Body of pancreas (tissue), 4 donors: ENCODE measurements around the gene TNIK. TPM values are rescaled to one million over a fixed set of nuclear protein-coding genes. Genes with fewer than 3 reads are reported as not detected.

Experiments
- ATAC-seq: fragments of 150-250 bp; one replicate; pipeline ENCODE4 v1.9.1; 2016
- DNase-seq, 4 donors: peaks; one replicate each; pipeline ENCODE4 v3.0.0-alpha.2; 2019
- H3K27ac ChIP-seq, 4 donors: fragments of 200-600 bp; sonication (generic); 1 replicate in 3 of 4; 2 replicates in 1 of 4; pipeline versions ENCODE4 v1.5.1 to v1.6.1; 2016 to 2019; ENCODE audit warnings: mild to moderate bottlenecking in 1 of 4, mixed read lengths in 1 of 4, moderate library complexity in 1 of 4
- H3K27me3 ChIP-seq, 2 donors: fragments of 200-600 bp; sonication (generic); one replicate each; pipeline ENCODE4 v1.6.0; 2016; ENCODE audit warnings: mild to moderate bottlenecking in 1 of 2
- H3K36me3 ChIP-seq, 2 donors: fragments of 200-600 bp; sonication (generic); replicated peaks in 1 of 2; 2 replicates each; pipeline ENCODE4 v1.5.1; 2016; ENCODE audit warnings: low read depth in 2 of 2; ENCODE audit not compliant: insufficient read depth in 1 of 2
- H3K4me1 ChIP-seq: fragments of 200-600 bp; sonication (generic); one replicate; pipeline ENCODE4 v1.6.0; 2016
- H3K4me3 ChIP-seq, 2 donors: fragments of 200-600 bp; sonication (generic); 1 replicate in 1 of 2; 2 replicates in 1 of 2; pipeline ENCODE4 v1.5.1; 2016 to 2019
- H3K9me3 ChIP-seq, 3 donors: fragments of 200-600 bp; sonication (generic); 1 replicate in 2 of 3; 2 replicates in 1 of 3; pipeline ENCODE4 v1.5.1; 2016
- POLR2A ChIP-seq, 3 donors: fragments of 450-650 bp; IDR thresholded peaks; one replicate each; pipeline ENCODE4 v1.6.1; 2016; ENCODE audit warnings: antibody characterized with exemption in 3 of 3, mild to moderate bottlenecking in 2 of 3
- WGBS, 2 donors: methylation state at CpG; one replicate each; pipeline ENCODE4 v1.1.5; 2017; 5-methylcytosine and 5-hydroxymethylcytosine counted together
- intact Hi-C: fragments of 100-400 bp; cut with DNase I; formaldehyde crosslinking; loops from one replicate; pipeline ENCODE4 v1.15.1; 2023
- total RNA-seq, 2 donors: library from RNA; depleted of rRNA; stranded (reverse); fragments of >200 nt; gene quantifications; one replicate each; pipeline ENCODE4 v1.1.0, GENCODE V29; 2016
- TF ChIP-seq, protein P1 (sequence below), 7 experiments: fragments of 450-650 bp in 4 of 7; fragments of 200-600 bp in 3 of 7; sonication (generic) in 3 of 7; IDR thresholded peaks; one replicate each; pipeline ENCODE4 v1.5.1; 2016 to 2019; ENCODE audit warnings: antibody characterized with exemption in 7 of 7

Gene TNIK
- total RNA-seq, 2 donors from 2014 or later, result 7.6 to 9.6 TPM

DNA sequence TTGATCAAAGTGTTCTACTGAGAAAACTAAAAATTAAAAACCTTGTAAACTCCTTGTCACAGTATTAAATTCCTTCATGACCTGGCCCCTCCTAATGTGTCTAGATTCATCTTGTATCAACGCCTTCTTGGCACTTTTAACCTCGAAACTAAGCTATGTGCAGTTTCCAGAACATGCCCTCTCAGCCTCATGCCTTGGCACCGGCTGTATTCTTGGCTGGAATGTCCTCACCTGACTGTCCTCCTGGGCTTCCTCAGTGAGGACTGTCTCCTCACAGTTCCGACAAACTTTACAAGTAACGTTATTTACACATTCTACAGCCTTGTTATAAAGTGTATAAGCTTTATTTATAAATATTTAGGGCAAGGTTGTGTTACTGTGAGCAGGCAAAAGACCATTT, 237.2 kb downstream of the TNIK start:
- Histone ChIP-seq H3K9me3 (no peaks in the 10 kb centered on the region), H3K27me3 (no peaks in the 10 kb centered on the region), H3K36me3 (no peaks in the 10 kb centered on the region), H3K4me1 (no peaks in the 10 kb centered on the region), H3K4me3 (no peak overlapping the region), H3K27ac (no peak overlapping the region)
- WGBS, 2 donors, result 67 to 71% methylated on average over 5 of the region's 5 CpGs
- TF ChIP-seq, protein P1, sequence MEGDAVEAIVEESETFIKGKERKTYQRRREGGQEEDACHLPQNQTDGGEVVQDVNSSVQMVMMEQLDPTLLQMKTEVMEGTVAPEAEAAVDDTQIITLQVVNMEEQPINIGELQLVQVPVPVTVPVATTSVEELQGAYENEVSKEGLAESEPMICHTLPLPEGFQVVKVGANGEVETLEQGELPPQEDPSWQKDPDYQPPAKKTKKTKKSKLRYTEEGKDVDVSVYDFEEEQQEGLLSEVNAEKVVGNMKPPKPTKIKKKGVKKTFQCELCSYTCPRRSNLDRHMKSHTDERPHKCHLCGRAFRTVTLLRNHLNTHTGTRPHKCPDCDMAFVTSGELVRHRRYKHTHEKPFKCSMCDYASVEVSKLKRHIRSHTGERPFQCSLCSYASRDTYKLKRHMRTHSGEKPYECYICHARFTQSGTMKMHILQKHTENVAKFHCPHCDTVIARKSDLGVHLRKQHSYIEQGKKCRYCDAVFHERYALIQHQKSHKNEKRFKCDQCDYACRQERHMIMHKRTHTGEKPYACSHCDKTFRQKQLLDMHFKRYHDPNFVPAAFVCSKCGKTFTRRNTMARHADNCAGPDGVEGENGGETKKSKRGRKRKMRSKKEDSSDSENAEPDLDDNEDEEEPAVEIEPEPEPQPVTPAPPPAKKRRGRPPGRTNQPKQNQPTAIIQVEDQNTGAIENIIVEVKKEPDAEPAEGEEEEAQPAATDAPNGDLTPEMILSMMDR (IDR thresholded peaks at IDR 0.05), result no peak
- TF ChIP-seq POLR2A (IDR thresholded peaks at IDR 0.05), result no peak
- intact Hi-C loops, result no loop called here
- ATAC-seq, result no peak
- DNase-seq, result no peak

DNA sequence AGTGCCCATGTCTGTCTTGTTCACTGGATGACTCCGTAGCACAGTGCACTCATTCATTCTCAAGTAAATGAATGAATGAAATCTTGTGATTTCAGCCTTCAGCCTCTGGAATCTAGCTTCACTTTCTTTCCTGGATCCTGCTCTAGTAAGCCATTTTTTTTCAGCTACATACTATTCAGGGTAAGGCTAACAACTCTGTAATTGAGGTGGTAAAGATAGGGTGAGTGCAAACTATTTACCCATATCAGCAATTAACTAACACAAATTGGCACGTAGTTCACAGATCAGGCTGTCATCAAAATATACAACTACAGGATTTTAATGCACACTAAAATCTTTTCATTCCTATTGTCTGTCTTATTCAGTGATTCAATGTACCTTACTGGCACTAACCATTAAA, 238.6 kb downstream of the TNIK start:
- H3K27ac ChIP-seq, result no peak overlapping the region
- DNase-seq (no peak), ATAC-seq (no peak)
- H3K9me3 ChIP-seq, result no peaks in the 10 kb centered on the region
- 77 to 83% methylated on average over 2 of the region's 2 CpGs for WGBS, 2 donors
- H3K4me3 ChIP-seq, result no peak overlapping the region
- TF ChIP-seq, protein P1 (IDR thresholded peaks at IDR 0.05), result no peak
- no peak for TF ChIP-seq POLR2A (IDR thresholded peaks at IDR 0.05)
- intact Hi-C loops, result no loop called here
- no peaks in the 10 kb centered on the region for H3K36me3 ChIP-seq
- H3K4me1 ChIP-seq, result no peaks in the 10 kb centered on the region
- H3K27me3 ChIP-seq, result no peaks in the 10 kb centered on the region

DNA sequence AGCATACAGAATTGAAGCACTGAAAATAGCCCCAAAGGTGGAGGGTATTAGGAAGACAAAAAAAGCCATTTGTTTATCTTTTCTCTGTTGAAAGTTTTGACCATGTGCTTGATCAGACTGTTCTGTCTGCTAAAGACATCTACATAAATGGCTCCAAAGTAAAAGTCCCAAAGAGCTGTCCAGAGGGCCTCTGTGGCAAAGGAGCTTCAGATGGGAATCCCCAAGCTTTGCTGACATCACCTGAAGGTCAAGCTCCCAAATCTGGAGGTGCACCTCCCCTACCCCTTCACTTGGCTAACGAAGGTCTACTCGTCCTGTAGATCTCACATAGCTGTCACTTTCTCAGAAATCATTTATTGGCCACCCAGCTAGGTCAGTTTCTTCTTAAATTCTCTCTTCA, 239.1 kb downstream of the TNIK start:
- Histone ChIP-seq H3K27ac (no peak overlapping the region), H3K27me3 (no peaks in the 10 kb centered on the region), H3K4me3 (no peak overlapping the region), H3K4me1 (no peaks in the 10 kb centered on the region), H3K36me3 (no peaks in the 10 kb centered on the region), H3K9me3 (no peaks in the 10 kb centered on the region)
- intact Hi-C loops, result no loop called here
- TF ChIP-seq, protein P1 (IDR thresholded peaks at IDR 0.05), result no peak
- no peak for TF ChIP-seq POLR2A (IDR thresholded peaks at IDR 0.05)
- ATAC-seq (no peak), DNase-seq (no peak)
- 69 to 78% methylated on average over 2 of the region's 2 CpGs for WGBS, 2 donors

DNA sequence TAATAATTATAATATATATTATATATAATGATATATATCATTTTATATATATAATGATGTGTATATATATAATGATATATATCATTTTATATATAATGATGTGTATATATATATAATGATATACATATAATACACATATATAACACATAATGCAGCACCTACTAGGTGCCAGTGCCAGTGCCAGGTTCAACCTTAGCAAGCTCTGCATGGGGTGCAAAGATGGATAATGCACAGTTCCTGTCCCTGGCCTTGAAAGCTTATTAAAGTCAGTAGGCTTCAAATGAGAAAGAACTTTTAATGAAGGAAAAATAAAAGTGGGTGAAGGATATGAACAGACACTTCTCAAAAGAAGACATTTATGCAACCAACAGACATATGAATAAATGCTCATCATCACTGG, 240.9 kb downstream of the TNIK start:
- Histone ChIP-seq H3K36me3 (no peaks in the 10 kb centered on the region), H3K27ac (no peak overlapping the region), H3K27me3 (no peaks in the 10 kb centered on the region), H3K4me3 (no peak overlapping the region), H3K4me1 (no peaks in the 10 kb centered on the region), H3K9me3 (no peaks in the 10 kb centered on the region)
- TF ChIP-seq, protein P1 (IDR thresholded peaks at IDR 0.05), result no peak
- TF ChIP-seq POLR2A (IDR thresholded peaks at IDR 0.05), result no peak
- intact Hi-C loops, result no loop called here
- DNase-seq (no peak), ATAC-seq (no peak)

DNA sequence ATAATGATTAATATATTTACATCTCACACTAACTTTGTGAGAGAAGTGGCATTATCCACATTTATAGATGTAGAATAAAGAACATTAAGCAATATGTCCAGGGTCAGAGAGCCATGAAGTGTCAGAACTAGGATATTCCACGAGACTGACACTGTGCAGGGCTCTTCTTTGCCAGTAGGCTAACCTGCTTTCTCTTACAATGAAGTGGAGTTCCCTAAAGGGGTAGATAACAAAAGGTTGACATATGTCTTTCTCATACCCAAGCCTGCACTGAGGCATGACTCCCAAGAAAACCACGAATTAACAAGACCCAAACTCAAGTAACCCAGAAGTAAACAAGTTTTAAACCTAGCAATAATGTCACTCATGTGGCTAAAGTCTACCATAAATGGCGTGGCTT, 242.1 kb downstream of the TNIK start:
- Histone ChIP-seq H3K4me1 (no peaks in the 10 kb centered on the region), H3K36me3 (no peaks in the 10 kb centered on the region), H3K27ac (no peak overlapping the region), H3K4me3 (no peak overlapping the region), H3K27me3 (no peaks in the 10 kb centered on the region), H3K9me3 (no peaks in the 10 kb centered on the region)
- intact Hi-C loops, result no loop called here
- DNase-seq, result no peak
- 72 to 92% methylated on average over 3 of the region's 3 CpGs for WGBS, 2 donors
- TF ChIP-seq POLR2A (IDR thresholded peaks at IDR 0.05), result no peak
- TF ChIP-seq, protein P1 (IDR thresholded peaks at IDR 0.05), result no peak
- ATAC-seq, result no peak
